ENCODE results near the gene SLCO3A1.

The SLCO3A1 gene

DNA sequence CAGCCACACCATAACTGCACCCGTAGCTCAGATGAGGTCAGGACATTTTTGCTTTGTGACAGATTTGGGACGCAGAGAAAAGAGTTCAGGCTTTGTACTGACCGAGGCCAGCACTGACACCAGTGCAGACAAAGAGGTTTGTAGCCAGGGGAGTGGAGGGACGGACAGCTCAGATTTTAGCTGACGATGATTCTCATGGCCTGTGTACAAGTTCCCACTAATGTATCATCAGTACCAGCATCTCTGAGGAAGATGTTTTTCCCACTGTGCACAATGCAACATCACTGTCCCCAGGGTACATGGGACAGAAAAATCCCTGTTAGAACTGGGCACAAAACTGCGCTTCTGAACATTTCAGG, 112.7 kb downstream of the SLCO3A1 start:
- DNase-seq (ENCODE audit: low spot score) = no peak

DNA sequence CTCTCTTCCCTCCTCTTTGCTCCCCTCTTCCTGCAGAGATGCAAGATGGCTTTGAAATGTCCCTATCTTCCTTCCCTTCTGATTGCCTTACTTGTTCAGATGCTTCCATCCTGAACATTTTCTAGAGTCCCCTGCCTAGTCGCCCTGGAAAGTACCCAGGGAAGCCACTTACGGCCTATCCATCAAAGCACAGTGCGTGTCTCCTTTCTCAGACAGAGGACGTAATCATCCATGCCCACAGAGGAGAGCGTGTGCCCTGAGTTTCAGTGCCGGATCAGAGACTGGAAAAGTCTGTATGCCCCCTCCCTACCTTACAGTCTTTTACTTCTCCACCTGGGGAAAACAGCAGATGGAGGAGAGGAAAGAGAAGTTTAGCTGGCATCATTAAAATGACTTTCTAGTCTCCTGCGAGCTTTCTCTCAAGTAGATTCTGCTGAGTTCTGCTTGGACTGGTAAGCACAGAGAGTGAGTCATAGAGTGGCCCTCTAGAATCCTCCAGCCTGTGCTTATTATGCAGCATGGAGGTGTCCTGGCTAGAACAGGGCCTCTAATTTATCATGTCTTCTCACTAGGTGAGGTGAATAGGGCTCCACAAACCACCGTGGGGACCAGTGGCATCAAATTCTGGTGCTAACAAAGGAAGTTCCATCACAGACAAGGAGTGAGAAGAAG, 114.6 kb downstream of the SLCO3A1 start:
- peak; percentile 47 for DNase-seq (ENCODE audit: low spot score)

GRCh38 chr15:91968610-91969009, 115.1 kb downstream of the SLCO3A1 start:
- no peak for DNase-seq (ENCODE audit: low spot score)

DNA sequence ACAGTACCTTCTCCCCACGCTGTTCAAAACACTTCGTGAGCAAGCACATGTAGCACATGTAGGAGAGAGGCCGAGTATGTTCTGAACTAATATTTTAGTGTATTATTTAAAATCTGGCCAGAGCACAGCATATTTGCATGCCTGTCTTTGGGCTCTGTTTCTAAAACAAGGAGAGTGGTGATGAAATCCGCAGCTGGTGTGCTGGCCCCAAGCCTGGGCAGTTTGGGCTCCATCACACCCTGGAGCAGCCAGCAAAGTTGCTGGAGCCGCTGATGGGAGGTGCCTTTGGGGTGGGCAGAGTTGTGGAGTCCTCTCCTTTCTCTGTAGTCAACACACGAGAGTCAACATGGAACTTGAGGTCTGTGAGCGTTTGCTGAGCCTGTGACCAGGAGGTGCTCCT, 116.6 kb downstream of the SLCO3A1 start:
- DNase-seq (ENCODE audit: low spot score) = peak; percentile 86

DNA sequence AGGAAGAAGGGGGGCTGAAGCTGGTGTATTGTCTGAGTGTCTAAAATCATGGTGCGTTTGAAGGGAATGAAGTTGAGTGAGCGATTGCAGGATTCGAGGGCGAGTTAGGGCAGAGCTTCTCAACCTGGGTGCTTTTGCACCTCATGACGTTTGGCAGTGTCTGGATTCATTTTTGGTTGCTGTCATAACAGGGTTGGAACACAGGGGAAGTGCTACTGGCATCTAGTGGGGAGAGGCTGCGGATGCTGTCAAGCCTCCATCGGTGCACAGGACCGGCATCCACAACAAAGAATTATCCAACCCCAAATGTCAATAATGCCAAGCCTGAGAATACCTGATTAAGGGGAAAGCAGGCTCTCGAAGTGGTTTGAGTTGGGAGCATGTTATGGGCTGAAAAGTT, 120.0 kb downstream of the SLCO3A1 start:
- no peak for DNase-seq (ENCODE audit: low spot score)

DNA sequence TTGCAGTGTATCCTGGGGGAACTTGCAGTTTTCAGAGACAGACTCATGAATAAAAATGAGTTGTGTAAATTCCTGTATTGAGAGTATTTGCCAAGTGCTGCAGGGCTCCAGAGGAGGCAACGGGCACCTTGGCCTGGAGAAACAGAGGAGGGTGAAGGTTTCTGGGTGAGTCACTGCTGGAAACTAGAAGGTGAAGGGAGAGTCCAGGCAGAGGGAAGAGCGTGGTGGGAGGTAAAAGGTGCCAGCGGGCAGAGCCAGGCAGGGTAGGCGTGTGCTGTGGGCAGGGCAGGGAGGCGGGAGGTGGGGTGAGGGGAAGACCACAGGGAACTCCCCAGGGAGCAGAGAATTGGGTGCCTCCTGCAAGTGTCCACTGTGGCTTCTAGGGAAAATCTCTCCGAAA, 120.8 kb downstream of the SLCO3A1 start:
- no peak for DNase-seq (ENCODE audit: low spot score)

DNA sequence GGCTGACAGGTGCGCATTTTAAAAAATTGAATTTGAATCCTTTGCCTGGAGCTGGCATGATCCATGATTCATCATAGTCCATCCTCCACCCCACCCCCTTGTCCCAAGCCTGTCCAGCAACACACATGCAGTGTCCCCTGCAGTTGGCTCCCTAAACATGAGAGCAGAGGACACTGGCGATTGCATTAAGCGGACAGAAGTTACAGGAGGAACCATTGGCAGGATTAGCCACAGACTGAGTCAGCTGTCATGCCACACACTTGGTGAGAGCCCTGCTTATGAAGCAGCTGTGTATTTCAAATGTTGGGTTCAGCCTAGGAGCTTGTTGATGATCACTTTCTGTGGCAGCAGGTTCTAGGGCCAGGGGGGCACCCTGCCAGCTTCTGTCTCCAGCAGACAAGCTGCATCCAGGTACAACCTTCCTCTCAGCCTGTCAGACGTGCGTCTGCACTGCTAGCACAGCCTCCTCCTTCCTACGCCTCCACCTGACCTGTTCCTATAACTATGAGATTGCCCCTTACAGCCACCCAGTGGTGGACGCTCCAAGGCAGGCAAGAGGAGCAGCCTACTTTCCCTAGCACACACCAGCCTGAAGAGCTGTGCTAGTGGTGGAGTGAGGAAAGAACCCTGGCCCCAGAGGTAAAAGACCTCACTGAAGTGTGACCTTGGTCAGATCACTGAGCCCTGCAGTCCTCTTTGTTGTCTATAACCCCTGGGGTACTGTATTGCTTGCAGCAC, 121.9 kb downstream of the SLCO3A1 start:
- DNase-seq (ENCODE audit: low spot score) = no peak

- no peak for DNase-seq (ENCODE audit: low spot score)
These were observed 123.5 kb downstream of the SLCO3A1 start for GRCh38 chr15:91976966-91977365.

GRCh38 chr15:91980502-91981267, 127.2 kb downstream of the SLCO3A1 start:
- DNase-seq (ENCODE audit: low spot score) = no peak

DNA sequence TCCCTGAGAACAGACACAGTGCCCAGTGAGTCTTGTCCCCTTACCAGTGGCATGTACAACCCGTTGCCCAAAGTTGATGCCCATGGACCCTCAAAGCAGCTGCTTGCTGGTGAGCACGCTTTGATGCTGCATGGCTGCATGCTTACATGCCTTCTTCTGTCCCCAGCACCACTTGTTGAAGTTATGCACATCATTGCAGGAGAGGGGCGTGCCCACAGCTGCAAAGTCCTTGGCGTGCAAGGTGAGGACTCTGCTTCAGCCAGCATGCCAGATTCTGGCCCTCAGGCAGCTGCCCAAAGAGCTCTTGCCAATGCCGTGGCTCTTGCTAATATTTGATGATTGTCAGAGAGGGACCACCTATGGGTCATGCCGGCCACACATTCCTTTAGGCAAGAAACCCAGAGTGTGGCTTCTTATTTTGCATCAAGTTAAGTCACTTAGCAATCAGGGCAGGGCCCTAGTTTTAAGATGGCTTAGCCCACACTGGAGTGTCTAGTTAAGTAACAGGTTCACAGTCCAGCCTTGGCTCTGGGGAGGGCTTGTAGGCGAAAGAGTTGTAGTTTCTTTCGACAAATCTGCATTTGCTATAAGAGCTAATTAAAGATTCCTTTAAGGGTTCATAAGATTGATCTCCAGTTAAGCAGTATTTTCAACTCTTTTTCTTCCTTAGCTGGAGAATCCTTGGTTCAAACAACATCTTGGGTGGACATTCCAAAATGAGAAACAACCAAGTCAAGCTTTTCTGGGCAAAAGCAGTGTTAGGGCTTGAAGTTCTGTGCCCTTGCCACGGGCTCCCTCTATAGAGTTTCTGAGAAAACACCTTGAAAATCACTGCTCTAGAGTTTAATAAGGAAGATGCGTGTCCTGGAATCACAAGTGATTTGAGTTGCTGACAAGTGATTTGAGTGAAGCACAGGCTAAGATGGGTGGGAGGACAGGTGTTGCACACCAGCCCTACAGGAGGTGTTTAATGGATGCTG, 128.6 kb downstream of the SLCO3A1 start:
- peak; percentile 34 for DNase-seq (ENCODE audit: low spot score)

DNA sequence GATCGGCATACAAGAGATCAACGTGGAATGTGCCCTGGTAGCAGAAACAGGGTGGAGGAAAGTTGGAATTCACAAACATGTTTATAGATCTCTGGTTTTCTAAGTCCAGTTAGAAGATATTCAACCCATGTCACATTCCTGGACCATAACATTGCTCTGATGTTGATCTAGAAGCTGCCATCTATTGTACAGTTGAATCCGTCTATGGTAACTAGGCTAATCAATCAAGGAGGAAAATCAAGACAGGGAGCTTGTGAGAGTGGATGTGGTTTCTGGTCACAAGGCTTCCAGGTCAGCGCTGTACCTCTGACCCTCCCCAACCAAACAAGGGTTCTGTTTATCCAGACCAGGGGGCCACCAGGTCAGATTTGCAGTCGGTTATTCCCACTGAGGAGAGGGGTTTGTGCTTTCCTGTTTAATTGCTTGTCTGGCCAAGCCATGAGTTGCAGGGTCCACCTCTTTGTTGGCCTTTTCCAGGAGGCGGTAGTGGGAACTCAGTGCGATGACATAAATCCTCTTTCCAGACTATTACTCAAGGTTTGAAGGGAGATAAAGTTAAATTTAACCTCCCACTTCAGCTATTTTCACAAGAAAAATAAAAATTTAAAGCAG, 130.3 kb downstream of the SLCO3A1 start:
- DNase-seq (ENCODE audit: low spot score) = no peak

DNA sequence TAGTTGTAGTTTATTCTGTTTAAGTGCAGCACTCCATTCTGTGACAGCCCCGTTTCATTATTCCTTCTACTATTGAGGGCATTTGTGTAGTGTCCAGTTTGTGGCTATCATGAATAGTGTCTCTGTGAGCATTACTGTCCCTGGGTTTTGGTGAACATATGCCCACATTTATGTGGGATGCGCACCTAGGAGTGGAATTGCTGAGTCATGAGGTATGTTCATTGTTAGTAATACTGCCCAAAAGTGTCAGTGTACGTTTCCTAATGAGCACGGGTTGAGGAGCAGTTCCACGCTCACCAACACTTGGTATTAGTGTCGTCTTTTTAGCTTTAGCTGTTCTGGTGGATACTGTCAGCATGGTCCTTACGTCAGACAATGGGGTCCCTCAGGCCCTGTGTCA, 131.8 kb downstream of the SLCO3A1 start:
- DNase-seq (ENCODE audit: low spot score) = no peak

GRCh38 chr15:91988071-91988470, 134.6 kb downstream of the SLCO3A1 start:
- DNase-seq (ENCODE audit: low spot score) = no peak

DNA sequence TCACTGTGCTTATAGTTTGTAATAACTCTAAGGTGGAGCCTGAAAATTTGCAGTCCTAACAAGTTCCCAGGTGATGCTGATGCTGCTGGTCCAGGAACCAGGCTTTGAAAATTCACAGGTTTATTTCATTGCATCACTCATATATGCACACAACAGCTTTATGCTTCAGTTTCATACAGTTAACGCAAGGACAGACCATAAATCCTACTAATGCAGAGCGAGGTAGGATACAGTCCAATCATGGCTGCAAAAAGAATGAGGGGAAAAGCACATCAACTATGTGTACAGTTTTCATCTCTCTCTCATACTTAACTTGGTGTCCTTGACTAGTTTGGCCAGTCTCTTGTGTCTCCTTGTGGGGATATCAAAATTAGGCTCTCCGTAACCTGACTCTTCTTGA, 135.1 kb downstream of the SLCO3A1 start:
- no peak for DNase-seq (ENCODE audit: low spot score)

DNA sequence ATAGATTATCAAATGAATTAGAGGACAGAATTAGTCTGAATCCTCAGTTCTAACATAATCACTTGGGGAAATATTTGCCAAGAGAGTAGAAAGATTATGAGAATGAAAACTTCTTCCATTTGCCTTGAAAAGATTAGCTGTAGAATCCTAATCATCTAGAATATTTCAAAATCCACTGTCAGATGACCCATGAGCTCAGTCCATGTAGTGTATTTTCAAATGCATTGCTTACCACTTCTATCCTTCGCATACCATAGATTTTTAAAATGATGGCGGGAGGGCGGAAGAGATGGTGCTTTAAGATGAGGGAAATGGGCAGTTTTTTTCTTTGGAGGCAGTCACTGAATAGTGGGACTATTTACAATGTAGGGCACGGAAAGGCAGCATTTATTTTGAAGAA, 136.3 kb downstream of the SLCO3A1 start:
- DNase-seq (ENCODE audit: low spot score) = no peak

GRCh38 chr15:91992945-91993344, 139.4 kb downstream of the SLCO3A1 start:
- no peak for DNase-seq (ENCODE audit: low spot score)

GRCh38 chr15:91995146-91995545, 141.6 kb downstream of the SLCO3A1 start:
- DNase-seq (ENCODE audit: low spot score) = no peak

DNA sequence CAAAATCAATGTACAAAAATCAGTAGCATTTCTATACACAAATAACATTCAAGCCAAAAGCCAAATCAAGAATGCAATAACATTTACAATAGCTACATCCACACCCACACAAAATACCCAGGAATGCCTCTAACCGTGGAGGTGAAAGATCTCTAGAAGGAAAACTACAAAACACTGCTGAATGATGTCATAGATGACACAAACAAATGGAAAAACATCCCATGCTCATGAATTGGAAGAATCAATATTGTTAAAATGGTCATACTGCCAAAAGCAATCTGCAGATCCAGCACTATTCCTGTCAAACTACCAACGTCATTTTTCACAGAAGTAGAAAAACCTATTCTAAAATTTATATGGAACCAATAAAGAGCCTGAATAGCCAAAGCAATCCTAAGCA, 143.7 kb downstream of the SLCO3A1 start:
- no peak for DNase-seq (ENCODE audit: low spot score)

DNA sequence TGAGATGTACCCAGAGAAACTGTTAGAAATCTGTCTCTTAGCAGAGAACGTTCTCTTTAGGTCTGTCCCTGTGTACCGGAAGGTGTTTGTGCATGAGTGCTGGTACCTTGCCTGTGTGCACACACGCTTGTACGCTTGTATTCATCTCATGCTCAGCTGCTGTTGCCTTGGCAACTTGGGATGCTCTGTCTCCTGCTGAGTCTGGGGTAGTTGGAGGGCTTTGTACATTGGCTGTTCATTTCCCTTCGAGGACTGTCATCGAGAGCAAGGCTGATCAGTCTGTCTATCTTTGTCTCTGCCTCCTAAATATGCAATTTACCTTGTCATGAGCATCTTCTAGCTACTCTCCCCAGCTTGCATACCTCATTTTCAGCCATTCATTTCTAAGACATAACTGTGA, 147.2 kb downstream of the SLCO3A1 start:
- DNase-seq (ENCODE audit: low spot score) = no peak

- DNase-seq (ENCODE audit: low spot score) = no peak
These were observed 147.8 kb downstream of the SLCO3A1 start for GRCh38 chr15:92001307-92001706.

DNA sequence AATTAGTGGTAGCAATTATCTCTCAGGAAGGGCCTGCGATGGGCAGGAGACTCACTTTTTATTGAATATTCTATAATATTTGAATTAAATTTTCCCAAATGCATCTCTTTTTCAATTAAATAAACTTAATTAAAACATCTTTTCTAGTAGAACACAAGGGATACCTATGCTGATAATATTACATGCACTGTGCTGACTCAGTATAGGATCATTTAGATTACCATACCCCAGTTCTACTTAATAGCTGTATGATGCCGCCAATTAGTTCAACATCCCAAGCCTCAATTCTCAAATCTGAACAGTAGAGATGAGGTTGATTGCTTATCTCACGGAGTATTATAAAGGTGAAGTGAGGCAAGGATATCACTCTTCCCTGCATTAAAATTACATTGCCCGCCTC, 149.2 kb downstream of the SLCO3A1 start:
- no peak for DNase-seq (ENCODE audit: low spot score)
